Measurements from ENCODE around the gene TRMU.
"Not testable (repeated sequence)": the region's sequence is repeated elsewhere in the genome, so short reads cannot be mapped to it uniquely, and the experiment has no call there.

Gene TRMU

GRCh38 chr22:46299101-46299500, 36.4 kb upstream of the TRMU start:
- in situ Hi-C loops (cut with HindIII; ENCODE audit: low sequenced_read_pairs), result no loop called here

DNA sequence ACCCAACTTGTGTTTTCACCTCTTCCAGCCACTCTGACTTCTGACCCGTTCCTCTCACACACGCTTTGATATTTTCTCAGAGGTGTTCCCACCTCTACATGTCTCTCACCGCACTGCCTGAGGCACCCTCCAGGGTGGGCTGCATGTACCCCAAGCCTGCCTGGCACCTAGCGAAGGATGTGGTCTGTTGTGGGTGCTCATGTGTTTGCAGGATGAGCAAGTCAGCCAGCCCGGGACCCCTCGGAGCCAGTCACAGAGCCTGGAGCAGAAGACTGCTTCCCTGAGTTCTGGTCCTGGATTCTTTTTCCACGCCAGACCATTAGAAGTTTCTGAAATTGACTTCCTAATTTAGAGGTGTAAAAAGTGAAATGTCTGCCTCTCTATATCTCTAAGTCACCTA, 35.0 kb upstream of the TRMU start:
- in situ Hi-C loops (cut with HindIII; ENCODE audit: low sequenced_read_pairs), result no loop called here

DNA sequence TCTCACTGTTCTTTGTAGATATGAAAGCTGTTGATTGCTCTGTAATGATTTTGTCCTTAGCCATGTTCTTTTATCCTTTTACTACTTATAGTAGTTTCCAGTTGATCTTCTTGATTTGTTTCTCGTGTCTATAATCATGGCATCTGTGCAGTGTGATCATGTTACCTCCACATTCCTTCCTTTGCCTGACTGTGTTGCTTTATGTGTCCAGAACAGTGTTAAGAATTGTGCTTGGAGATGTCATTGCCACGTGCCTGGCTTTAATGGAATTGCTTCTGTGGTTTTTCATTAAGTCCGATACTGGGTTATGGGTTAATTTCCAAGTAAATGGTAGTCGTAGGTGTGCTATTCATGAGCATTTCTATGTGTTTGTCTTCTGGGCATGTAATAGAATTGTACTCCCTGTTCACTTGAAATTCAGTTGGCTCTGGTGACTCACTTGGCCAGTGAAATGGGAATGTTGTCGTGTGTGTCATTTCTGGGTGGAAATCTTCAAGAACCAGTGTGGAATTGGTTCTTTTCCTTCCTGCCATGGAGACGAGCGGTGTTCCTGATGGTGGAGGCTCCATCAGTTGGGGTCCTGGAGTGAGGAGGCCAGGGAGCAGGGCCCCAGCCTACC, 32.1 kb upstream of the TRMU start:
- in situ Hi-C loops (cut with HindIII; ENCODE audit: low sequenced_read_pairs), result no loop called here

GRCh38 chr22:46308283-46308988, 27.1 kb upstream of the TRMU start:
- in situ Hi-C loops (cut with HindIII; ENCODE audit: low sequenced_read_pairs), result no loop called here

- in situ Hi-C loops (cut with HindIII; ENCODE audit: low sequenced_read_pairs), result no loop called here
Measured at GRCh38 chr22:46309526-46310085, 25.9 kb upstream of the TRMU start.

DNA sequence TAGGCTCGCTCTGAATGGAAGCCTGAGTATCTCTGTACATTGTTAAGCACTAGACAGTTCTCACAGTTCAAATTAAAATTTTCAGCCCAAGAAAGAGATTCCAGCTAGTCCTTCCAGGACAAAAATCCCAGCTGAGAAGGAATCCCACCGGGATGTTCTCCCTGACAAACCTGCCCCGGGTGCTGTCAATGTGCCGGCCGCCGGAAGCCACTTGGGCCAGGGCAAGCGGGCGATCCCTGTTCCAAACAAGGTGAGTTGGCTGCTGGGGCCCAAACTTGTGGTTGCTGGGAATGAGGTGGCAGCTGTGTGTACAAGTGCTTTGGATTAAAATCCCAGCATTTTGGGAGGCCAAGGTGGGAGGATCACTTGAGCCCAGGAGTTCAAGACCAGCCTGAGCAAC, 23.5 kb upstream of the TRMU start:
- in situ Hi-C loops (cut with HindIII; ENCODE audit: low sequenced_read_pairs), result no loop called here

GRCh38 chr22:46312848-46313247, 22.7 kb upstream of the TRMU start:
- in situ Hi-C loops (cut with HindIII; ENCODE audit: low sequenced_read_pairs), result not testable (repeated sequence)

- in situ Hi-C loops (cut with HindIII; ENCODE audit: low sequenced_read_pairs), result no loop called here
Measured at GRCh38 chr22:46315976-46316375, 19.5 kb upstream of the TRMU start.

DNA sequence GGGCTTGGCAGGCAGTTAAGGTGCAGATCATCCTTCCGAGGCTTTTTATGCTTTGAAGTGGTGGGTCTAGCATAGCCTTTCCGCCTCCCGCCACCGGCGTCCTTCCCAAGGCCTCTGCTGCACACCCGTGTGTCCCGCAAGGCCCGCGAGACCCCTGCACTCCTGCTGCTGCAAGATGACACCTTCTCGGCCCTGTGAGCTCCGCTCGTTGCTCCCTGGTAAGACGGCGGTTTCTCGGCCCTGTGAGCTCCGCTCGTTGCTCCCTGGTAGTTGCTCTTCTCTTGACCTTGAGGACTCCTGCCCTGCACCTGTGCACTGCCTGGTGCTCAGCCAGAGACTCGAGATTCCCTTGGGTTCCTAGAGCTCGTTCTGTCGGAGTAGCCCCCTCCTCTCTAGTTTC, 17.9 kb upstream of the TRMU start:
- in situ Hi-C loops (cut with HindIII; ENCODE audit: low sequenced_read_pairs), result no loop called here

DNA sequence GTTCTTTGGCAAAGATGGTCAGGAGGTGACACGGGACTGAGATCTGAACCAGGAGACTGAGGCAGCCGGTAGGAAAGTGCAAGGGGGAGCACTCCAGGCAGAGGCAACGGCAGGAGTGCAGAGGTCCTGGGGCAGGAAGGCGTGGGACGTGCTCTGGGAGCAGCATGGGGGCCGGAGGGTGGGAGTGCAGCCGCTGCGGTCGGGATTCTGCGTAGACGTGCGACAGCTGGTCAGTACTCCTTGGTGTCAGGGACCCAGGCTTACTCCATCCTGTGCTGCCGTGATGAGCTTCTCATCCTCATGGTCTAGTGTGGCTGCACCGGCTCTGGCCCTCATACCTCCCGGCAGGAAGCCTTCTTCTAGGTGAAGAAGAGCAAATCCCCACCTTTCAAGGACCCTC, 16.9 kb upstream of the TRMU start:
- in situ Hi-C loops (cut with HindIII; ENCODE audit: low sequenced_read_pairs), result no loop called here

- in situ Hi-C loops (cut with HindIII; ENCODE audit: low sequenced_read_pairs), result no loop called here
Measured at GRCh38 chr22:46319319-46319718, 16.2 kb upstream of the TRMU start.

GRCh38 chr22:46320166-46320710, 15.3 kb upstream of the TRMU start:
- in situ Hi-C loops (cut with HindIII; ENCODE audit: low sequenced_read_pairs), result no loop called here

DNA sequence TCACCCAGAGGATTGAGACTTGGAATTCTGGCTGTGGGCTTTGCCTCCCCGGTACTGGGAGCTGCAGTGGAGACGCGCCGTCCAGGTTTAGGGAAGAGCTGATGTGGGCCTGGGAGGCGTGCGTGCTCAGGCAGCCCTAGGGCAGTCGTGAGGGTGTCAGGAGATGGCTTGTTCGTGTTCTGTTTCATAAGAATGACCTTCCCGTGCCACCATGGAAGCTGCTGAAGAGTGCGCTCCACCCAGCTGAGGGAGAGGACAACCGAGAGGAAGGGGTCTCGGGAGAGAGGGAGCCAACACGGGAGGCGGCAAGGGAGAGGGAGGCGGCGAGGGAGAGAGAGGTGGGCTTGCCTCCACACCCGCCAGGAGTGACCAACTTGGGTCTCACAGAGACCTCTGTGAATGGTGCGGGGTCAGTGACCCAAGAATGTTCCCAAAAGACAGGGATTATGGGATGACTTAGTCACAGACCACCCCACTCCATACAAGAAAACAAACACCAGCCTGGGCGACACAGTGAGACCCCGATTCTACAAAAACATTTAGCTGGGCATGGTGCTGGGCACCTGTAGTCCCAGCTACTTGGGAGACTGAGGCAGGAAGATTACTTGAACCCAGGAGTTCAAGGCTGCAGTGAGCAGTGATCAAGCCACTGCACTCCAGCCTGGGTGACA, 14.7 kb upstream of the TRMU start:
- in situ Hi-C loops (cut with HindIII; ENCODE audit: low sequenced_read_pairs), result no loop called here

DNA sequence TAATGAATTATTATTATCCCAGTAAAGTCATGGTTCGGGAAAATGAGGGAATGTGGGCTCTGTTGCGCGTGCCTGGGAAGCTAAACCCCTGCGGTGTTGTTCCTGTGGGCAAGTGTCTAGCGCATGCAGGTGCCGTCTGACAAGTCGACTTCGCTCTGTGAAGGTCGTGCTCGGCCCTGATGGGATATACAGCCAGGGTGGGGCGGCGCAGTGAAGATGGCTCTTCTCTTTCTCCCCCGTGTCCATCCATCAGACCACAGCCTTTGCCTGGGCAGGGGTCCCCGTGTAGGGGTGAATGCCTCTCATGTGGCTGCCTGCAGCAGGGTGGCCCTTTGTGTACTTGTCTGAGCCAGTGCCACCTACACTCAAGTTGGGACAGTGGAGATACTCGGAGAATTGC, 12.8 kb upstream of the TRMU start:
- in situ Hi-C loops (cut with HindIII; ENCODE audit: low sequenced_read_pairs), result no loop called here

- in situ Hi-C loops (cut with HindIII; ENCODE audit: low sequenced_read_pairs), result no loop called here
Measured at GRCh38 chr22:46323162-46323561, 12.4 kb upstream of the TRMU start.

GRCh38 chr22:46326066-46326680, 9.3 kb upstream of the TRMU start:
- in situ Hi-C loops (cut with HindIII; ENCODE audit: low sequenced_read_pairs), result loop anchor here (25.0 kb wide), 1 partner anchor 111 kb away; no protein-coding TSS in a partner anchor

DNA sequence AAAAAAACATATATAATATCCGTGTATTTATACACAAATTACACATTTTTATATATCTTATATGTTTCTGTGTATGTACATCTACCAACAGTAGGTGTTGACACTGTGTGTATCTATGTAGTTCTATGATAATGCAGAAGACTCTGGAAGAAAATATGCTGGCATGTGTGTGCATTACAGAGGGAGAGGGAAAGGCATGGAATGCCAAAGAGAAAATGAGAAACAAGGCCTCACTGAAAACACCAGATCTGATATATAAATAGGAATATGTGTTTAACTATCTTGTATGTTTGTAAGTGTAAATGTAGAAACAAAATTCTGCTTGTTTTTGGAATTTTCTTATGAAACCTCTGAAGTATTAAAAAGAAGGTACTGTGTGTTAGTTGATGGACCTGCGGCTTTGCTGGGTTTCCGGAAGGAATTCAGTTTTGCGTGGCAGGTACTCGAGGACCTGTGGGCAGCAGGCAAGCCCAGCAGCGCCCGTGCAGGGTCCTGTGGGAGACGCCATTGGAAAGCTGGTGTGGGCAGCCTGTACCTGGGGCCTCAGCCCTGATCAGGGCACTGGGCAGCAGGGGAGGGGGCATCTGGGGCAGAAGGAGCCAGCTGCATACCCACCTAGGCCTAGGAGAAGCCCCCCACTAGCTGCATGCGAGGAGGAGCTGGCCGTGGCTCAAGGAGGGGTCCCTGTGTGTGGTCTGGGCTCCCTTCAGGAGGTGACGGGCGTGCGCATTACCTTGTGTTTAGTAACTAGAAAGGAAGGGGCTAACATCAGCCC, 7.6 kb upstream of the TRMU start:
- in situ Hi-C loops (cut with HindIII; ENCODE audit: low sequenced_read_pairs), result loop anchor here (25.0 kb wide), 1 partner anchor 109 kb away; no protein-coding TSS in a partner anchor

- in situ Hi-C loops (cut with HindIII; ENCODE audit: low sequenced_read_pairs), result loop anchor here (25.0 kb wide), 1 partner anchor 109 kb away; no protein-coding TSS in a partner anchor
Measured at GRCh38 chr22:46328797-46329196, 6.7 kb upstream of the TRMU start.

GRCh38 chr22:46329616-46330015, 5.9 kb upstream of the TRMU start:
- in situ Hi-C loops (cut with HindIII; ENCODE audit: low sequenced_read_pairs), result loop anchor here (10.0 to 25.0 kb wide), 2 partner anchors 108 to 185 kb away; no protein-coding TSS in a partner anchor

- in situ Hi-C loops (cut with HindIII; ENCODE audit: low sequenced_read_pairs), result loop anchor here (10.0 to 25.0 kb wide), 2 partner anchors 107 to 186 kb away; no protein-coding TSS in a partner anchor
Measured at GRCh38 chr22:46330426-46330825, 5.1 kb upstream of the TRMU start.
